CD4-positive, CD25-positive, alpha-beta regulatory T cell (primary cell): ENCODE measurements around the gene GNPDA1. TPM values are rescaled to one million over a fixed set of nuclear protein-coding genes. Genes with fewer than 3 reads are reported as not detected.
"Not testable (repeated sequence)": the region's sequence is repeated elsewhere in the genome, so short reads cannot be mapped to it uniquely, and the experiment has no call there.

ENCODE experiments used
- ATAC-seq, 2 donors: fragments of 150-1000 bp; cut with Tn5 transposase; one replicate each; pipeline ENCODE4 v1.10.0; 2021; ENCODE audit warnings: low read depth in 2 of 2, moderate number of reproducible peaks in 2 of 2, moderate library complexity in 1 of 2
- DNase-seq, 3 donors: peaks; one replicate each; pipeline versions ENCODE4 v3.0.0 to v3.0.0-alpha.2; 2012 to 2022; ENCODE audit warnings: mixed read lengths in 1 of 3
- H3K27ac ChIP-seq: one replicate; pipeline ENCODE4 v1.7.0; 2013; ENCODE audit warnings: mild to moderate bottlenecking, low read length; ENCODE audit not compliant: insufficient read depth, poor library complexity, severe bottlenecking
- H3K27me3 ChIP-seq: one replicate; pipeline ENCODE4 v1.7.0; 2013; ENCODE audit warnings: low read length; ENCODE audit not compliant: control insufficient read depth, insufficient read depth
- H3K36me3 ChIP-seq: one replicate; pipeline ENCODE4 v1.7.0; 2013; ENCODE audit warnings: mild to moderate bottlenecking, low read length, moderate library complexity; ENCODE audit not compliant: control insufficient read depth, insufficient read depth
- H3K4me1 ChIP-seq: 2 replicates; pipeline ENCODE4 v1.7.0; 2013; ENCODE audit warnings: mild to moderate bottlenecking, low read length; ENCODE audit not compliant: insufficient read depth, control insufficient read depth, poor library complexity, severe bottlenecking
- H3K4me3 ChIP-seq: one replicate; pipeline ENCODE4 v1.7.0; 2013; ENCODE audit warnings: low read depth, mild to moderate bottlenecking, low read length, moderate library complexity
- H3K9me3 ChIP-seq, 2 experiments: 1 replicate in 1 of 2; 2 replicates in 1 of 2; pipeline ENCODE4 v1.7.0; 2013; ENCODE audit warnings: low read length in 2 of 2, mild to moderate bottlenecking in 1 of 2, moderate library complexity in 1 of 2; ENCODE audit not compliant: control insufficient read depth in 2 of 2
- H3K27ac Mint-ChIP-seq, 3 donors: one replicate each; pipeline ENCODE4 v1.8.0; 2020 to 2022; ENCODE audit warnings: mild to moderate bottlenecking in 3 of 3, mixed read lengths in 3 of 3, moderate library complexity in 2 of 3
- H3K27me3 Mint-ChIP-seq: one replicate; pipeline ENCODE4 v1.8.0; 2022; ENCODE audit warnings: mild to moderate bottlenecking, mixed read lengths
- H3K36me3 Mint-ChIP-seq: one replicate; pipeline ENCODE4 v1.8.0; 2020; ENCODE audit warnings: mixed read lengths
- H3K4me1 Mint-ChIP-seq, 4 donors: one replicate each; pipeline ENCODE4 v1.8.0; 2020 to 2022; ENCODE audit warnings: mixed read lengths in 4 of 4, mild to moderate bottlenecking in 1 of 4
- H3K4me3 Mint-ChIP-seq, 4 donors: one replicate each; pipeline ENCODE4 v1.8.0; 2020 to 2022; ENCODE audit warnings: mild to moderate bottlenecking in 4 of 4, mixed read lengths in 4 of 4, moderate library complexity in 3 of 4
- H3K9me3 Mint-ChIP-seq, 7 donors: one replicate each; pipeline ENCODE4 v1.8.0; 2020 to 2022; ENCODE audit warnings: mixed read lengths in 7 of 7, mild to moderate bottlenecking in 3 of 7, moderate library complexity in 2 of 7
- polyA plus RNA-seq, 4 donors: library from polyadenylated mRNA; unstranded; fragments of 300-500 nt; fragmentation: Illumina TruSeq; gene quantifications; one replicate each; pipeline ENCODE4 v1.2.3, GENCODE V29; 2021
- total RNA-seq: library from RNA; stranded (reverse); gene quantifications from one replicate; pipeline ENCODE4 v1.2.3, GENCODE V29; 2022

Gene GNPDA1
- total and polyA plus RNA-seq, 5 donors from 2014 or later, result 7.7 to 25.4 (median 22.1) TPM

DNA sequence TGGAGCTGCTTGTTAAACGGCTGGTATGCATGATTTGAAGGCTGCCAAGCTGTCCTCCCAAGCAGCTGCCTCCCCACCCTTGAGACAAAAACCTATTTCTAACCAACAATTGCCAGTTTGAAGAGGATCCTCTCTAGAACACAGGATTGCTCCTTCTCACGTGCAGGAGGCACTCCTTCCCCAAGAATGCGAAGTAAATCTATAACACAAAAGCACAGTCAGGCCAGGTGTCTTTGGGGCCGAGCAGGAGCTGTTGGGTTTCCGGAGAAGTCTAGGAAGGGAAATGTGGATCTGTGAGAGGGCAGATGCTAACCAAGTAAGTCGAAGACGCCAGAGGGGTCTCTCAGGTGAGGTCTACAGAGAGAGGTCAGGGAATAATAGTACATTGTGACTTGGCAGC lies 35.4 kb upstream of the GNPDA1 start:
- peak overlapping the region in 1 of 4 donors; percentile 23 for H3K4me3 Mint-ChIP-seq
- H3K4me3 ChIP-seq, result no peak overlapping the region
- H3K36me3 Mint-ChIP-seq, result no peaks in the 10 kb centered on the region
- DNase-seq (no peak), ATAC-seq (no peak)
- H3K27ac Mint-ChIP-seq, result no peak overlapping the region
- H3K36me3 ChIP-seq, result no peaks in the 10 kb centered on the region
- peaks cover 0 to 3% (median 0%) of the 10 kb centered on the region in 7 donors for H3K9me3 Mint-ChIP-seq
- no peaks in the 10 kb centered on the region for H3K27me3 ChIP-seq
- H3K4me1 ChIP-seq, result no peaks in the 10 kb centered on the region
- no peak overlapping the region for H3K27ac ChIP-seq
- peaks cover 11% of the 10 kb centered on the region for H3K27me3 Mint-ChIP-seq
- peaks cover 0 to 6% (median 2%) of the 10 kb centered on the region in 4 donors for H3K4me1 Mint-ChIP-seq
- H3K9me3 ChIP-seq, result no peaks in the 10 kb centered on the region

DNA sequence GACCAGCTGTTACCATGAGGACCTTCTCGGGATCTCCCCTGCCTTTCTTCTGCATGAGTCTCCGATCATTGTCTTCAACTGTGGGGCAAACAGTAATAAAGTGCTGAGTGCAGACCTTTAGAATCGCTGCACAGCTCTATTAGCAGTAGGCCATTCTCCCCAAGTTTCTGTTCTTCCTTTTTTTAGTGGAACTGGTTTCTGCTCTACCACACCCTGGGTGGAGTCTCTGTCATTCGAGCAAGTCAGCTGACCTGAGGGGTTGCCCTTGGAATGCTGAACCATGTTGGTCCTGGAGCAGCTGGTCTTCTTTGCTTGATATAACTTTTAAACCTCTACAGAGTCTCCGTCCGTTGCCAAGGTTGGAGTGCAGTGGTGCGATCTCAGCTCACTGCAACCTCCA lies 33.4 kb upstream of the GNPDA1 start:
- Mint-ChIP-seq H3K9me3 (peaks cover 0 to 3% (median 0%) of the 10 kb centered on the region in 7 donors), H3K36me3 (no peaks in the 10 kb centered on the region), H3K4me1 (no peaks in the 10 kb centered on the region), H3K4me3 (no peak overlapping the region), H3K27me3 (peaks cover 11% of the 10 kb centered on the region), H3K27ac (no peak overlapping the region)
- ATAC-seq, result no peak
- no peak for DNase-seq
- Histone ChIP-seq H3K4me3 (no peak overlapping the region), H3K27me3 (no peaks in the 10 kb centered on the region), H3K27ac (no peak overlapping the region), H3K4me1 (no peaks in the 10 kb centered on the region), H3K36me3 (no peaks in the 10 kb centered on the region), H3K9me3 (no peaks in the 10 kb centered on the region)

DNA sequence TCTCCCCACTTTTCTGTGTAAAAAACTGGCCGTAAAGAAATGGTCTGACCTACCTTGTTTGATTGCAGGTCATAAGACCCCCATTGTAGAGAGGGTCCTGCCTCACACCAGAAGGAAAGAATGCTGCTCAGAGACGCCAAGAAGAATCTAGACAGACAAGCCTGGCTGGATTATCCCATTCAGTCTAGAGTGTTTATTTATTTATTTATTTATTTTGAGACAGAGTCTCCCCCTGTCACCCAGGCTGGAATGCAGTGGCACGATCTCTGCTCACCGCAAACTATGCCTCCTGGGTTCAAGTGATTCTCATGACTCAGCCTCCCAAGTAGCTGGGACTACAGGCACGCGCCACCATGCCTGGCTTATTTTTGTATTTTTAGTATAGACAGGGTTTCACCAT lies 28.1 kb upstream of the GNPDA1 start:
- not testable (repeated sequence) for H3K4me3 ChIP-seq, H3K9me3 Mint-ChIP-seq, H3K27ac Mint-ChIP-seq, H3K9me3 ChIP-seq, H3K36me3 ChIP-seq, H3K4me1 ChIP-seq, H3K27ac ChIP-seq, ATAC-seq, DNase-seq, H3K27me3 Mint-ChIP-seq, H3K27me3 ChIP-seq, H3K36me3 Mint-ChIP-seq, H3K4me3 Mint-ChIP-seq, H3K4me1 Mint-ChIP-seq

DNA sequence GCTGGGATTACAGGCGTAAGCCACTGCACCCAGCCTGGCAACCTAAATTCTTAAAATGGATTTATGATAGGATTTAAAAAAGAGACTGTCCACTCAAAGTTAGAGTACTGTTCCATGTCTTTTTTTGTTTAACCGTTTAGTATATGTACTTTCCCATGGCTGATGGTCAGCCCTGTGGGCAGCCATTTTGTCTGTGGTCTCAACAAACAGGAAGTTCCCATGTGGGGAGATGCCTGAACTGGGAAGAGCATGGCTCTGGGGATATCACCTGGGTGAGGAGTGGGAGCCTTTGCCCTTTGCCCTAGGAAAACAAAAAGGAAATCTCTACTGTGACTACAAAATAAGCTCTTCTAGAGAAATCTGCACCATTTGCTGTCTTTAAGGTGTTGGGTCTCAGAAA lies 27.5 kb upstream of the GNPDA1 start:
- Histone ChIP-seq H3K4me1 (peaks cover 7% of the 10 kb centered on the region), H3K36me3 (no peaks in the 10 kb centered on the region), H3K27me3 (no peaks in the 10 kb centered on the region), H3K27ac (no peak overlapping the region), H3K4me3 (no peak overlapping the region), H3K9me3 (no peaks in the 10 kb centered on the region)
- Mint-ChIP-seq H3K9me3 (peaks cover 0 to 3% (median 0%) of the 10 kb centered on the region in 7 donors), H3K27ac (no peak overlapping the region), H3K4me1 (peaks cover 0 to 8% (median 1%) of the 10 kb centered on the region in 4 donors), H3K4me3 (no peak overlapping the region), H3K27me3 (peaks cover 5% of the 10 kb centered on the region), H3K36me3 (peaks cover 3% of the 10 kb centered on the region)
- ATAC-seq (no peak), DNase-seq (no peak)

DNA sequence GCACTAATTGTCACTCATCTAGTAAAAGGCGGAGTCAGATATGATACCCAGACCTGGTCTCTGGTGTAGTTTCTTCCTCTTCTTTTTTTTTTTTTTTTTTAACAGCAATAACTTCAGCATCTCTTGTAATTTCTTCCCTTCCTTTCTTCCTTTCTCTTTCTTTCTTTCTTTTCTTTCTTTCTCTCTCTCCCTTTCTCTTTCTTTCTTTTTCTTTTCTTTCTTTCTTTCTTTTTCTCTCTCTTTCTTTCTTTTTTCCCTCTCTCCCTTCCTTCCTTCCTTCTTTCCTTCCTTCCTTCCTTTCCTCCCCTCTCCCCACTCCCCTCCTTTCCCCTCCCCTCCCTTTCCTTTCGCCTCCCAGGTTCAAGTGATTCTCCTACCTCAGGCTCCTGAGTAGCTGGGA lies 25.9 kb upstream of the GNPDA1 start:
- Mint-ChIP-seq H3K36me3 (peaks cover 3% of the 10 kb centered on the region), H3K27ac (no peak overlapping the region), H3K4me1 (peaks cover 12 to 23% (median 16%) of the 10 kb centered on the region in 4 donors), H3K9me3 (no peaks in the 10 kb centered on the region), H3K4me3 (no peak overlapping the region), H3K27me3 (no peaks in the 10 kb centered on the region)
- H3K4me3 ChIP-seq, result no peak overlapping the region
- no peak for DNase-seq
- no peaks in the 10 kb centered on the region for H3K9me3 ChIP-seq
- no peaks in the 10 kb centered on the region for H3K36me3 ChIP-seq
- H3K27ac ChIP-seq, result no peak overlapping the region
- H3K4me1 ChIP-seq, result peaks cover 17% of the 10 kb centered on the region
- no peaks in the 10 kb centered on the region for H3K27me3 ChIP-seq
- no peak for ATAC-seq

DNA sequence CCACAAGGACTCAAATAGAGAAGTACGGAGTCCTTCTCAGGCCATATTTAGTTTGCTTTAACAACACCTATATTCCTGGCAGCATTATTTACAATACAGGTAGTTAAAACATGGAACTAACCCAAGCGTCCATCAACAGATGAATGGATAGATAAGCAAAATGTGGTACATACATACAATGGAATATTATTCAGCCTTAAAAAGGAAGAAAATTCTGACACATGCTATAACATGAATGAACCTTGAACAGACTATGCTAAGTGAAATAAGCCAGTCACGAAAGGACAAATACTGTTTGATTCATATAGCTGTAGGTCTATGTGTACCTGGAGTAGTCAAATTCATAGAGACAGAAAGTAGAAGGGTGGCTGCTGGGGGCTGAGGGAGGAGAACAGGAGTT lies 24.8 kb upstream of the GNPDA1 start:
- H3K9me3 Mint-ChIP-seq, ATAC-seq: not testable (repeated sequence)
- H3K4me1 Mint-ChIP-seq, result peaks cover 12 to 28% (median 19%) of the 10 kb centered on the region in 4 donors

DNA sequence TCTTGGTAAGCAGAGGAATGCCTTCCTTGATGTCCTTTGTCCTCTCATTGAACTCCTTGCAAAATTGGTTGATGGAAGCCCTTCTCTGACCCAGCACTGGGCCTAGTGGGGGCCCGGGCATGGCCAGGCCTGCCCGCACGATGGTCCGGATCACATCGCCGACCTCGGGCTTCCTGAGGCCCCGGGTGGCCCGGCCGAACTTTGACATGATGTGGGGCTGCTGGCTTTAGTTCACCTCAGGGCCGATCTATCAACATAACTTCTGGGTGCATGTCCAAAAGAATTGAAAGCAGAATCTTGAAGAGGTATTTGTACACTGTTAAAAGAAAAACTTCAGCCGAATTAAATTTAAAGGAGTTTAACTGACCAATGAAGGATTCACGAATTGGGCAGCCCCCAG lies 24.1 kb upstream of the GNPDA1 start:
- H3K4me3 ChIP-seq, result no peak overlapping the region
- Mint-ChIP-seq H3K27ac (no peak overlapping the region), H3K9me3 (no peaks in the 10 kb centered on the region), H3K27me3 (no peaks in the 10 kb centered on the region), H3K4me3 (no peak overlapping the region), H3K4me1 (peaks cover 12 to 28% (median 19%) of the 10 kb centered on the region in 4 donors), H3K36me3 (peaks cover 3% of the 10 kb centered on the region)
- H3K27me3 ChIP-seq, result no peaks in the 10 kb centered on the region
- peaks cover 17% of the 10 kb centered on the region for H3K4me1 ChIP-seq
- no peak for DNase-seq
- no peak overlapping the region for H3K27ac ChIP-seq
- no peaks in the 10 kb centered on the region for H3K36me3 ChIP-seq
- ATAC-seq, result no peak
- no peaks in the 10 kb centered on the region for H3K9me3 ChIP-seq

More for the DNA sequence above, 24.8 kb upstream of the GNPDA1 start:
- not testable (repeated sequence) for H3K36me3 ChIP-seq, DNase-seq, H3K27ac ChIP-seq, H3K36me3 Mint-ChIP-seq, H3K4me3 Mint-ChIP-seq, H3K9me3 ChIP-seq, H3K4me3 ChIP-seq, H3K27me3 ChIP-seq, H3K27me3 Mint-ChIP-seq
- peak overlapping the region in 2 of 3 donors; percentile 9 to 23 for H3K27ac Mint-ChIP-seq
- H3K4me1 ChIP-seq, result peaks cover 17% of the 10 kb centered on the region

DNA sequence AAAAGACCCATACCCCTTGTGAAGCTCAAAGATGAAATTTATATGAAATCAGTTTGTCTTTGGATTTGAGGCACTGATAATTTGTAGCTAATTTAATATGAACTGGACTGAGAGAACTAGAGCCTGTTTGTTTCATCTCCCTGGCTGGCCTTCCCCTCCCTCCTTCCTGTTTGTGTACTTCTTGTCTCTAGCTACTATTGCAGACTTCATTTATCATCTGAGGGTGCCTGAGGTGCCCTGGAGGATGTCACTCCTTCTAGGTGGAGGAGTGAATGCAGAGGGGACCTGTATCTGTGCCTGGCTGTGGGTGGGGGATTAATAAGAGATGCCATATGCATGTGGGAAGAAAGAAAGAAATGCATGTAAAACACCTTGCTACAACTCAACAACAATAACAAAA lies 22.2 kb upstream of the GNPDA1 start:
- Mint-ChIP-seq H3K9me3 (no peaks in the 10 kb centered on the region), H3K4me1 (peaks cover 12 to 28% (median 19%) of the 10 kb centered on the region in 4 donors), H3K4me3 (peak overlapping the region in 3 of 4 donors; percentile 1 to 69 (median 47)), H3K36me3 (peaks cover 3% of the 10 kb centered on the region), H3K27me3 (no peaks in the 10 kb centered on the region), H3K27ac (peak overlapping the region; percentile 44 to 83 (median 66))
- H3K9me3 ChIP-seq, result no peaks in the 10 kb centered on the region
- DNase-seq, result peak in 1 of 3 donors; percentile 63
- no peak overlapping the region for H3K27ac ChIP-seq
- peak; percentile 73 to 76 for ATAC-seq
- H3K4me1 ChIP-seq, result peaks cover 17% of the 10 kb centered on the region
- H3K4me3 ChIP-seq, result peak overlapping the region; percentile 33
- H3K36me3 ChIP-seq, result no peaks in the 10 kb centered on the region
- no peaks in the 10 kb centered on the region for H3K27me3 ChIP-seq
